Epidermal melanocyte (primary cell): ENCODE measurements around the gene SEPTIN2.
"Not testable (repeated sequence)": the region's sequence is repeated elsewhere in the genome, so short reads cannot be mapped to it uniquely, and the experiment has no call there.

Experiments used
- DNase-seq: peaks from one replicate; pipeline ENCODE4 v3.0.0; 2011; ENCODE audit warnings: low spot score; ENCODE audit not compliant: insufficient read length

Gene SEPTIN2

GRCh38 chr2:241313543-241314095 is 2.1 kb upstream of the SEPTIN2 start:
- DNase-seq, result no peak

DNA sequence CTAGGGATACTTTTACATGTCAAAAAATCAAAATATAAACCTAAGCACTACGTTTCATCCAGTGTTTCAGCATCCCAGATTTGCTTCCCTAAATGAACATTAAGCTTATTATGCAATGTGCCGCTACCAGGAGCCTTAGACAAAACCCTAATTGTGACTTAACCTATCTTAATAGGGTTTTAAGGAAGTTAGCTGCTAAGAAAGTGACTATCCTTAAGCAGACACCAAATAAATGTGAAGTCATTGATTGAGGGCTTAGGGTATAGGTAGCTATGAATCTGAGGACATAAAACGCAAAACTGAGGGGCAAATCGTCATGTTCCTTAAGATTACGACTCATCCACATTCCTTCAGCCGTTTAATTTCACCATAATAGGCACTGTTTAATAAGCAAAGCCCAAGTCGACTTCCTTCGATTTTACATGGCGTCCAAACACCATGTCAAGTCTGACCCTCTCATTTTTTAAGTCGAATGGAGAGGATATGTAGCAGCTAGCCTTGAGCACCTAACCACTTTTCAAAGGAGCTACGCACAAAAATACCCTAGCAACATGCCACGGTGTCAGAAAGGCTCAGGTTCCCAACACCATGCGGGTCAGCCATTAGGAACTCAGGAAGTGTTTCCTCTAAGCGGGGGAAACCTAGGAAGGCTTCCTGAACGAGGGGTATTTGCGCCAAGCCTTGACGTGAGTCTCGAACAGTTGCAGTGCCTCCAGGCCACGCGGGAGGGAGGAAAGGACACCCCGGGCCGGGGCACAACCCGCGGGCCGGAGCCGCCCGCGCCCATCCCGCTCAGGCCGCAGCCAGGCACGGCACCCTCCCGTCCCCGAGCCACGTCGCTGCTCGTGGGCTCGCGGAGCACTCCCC is 1.3 kb upstream of the SEPTIN2 start:
- DNase-seq, result no peak

- peak; percentile 97 for DNase-seq
These were observed 439 bp upstream of the SEPTIN2 start, which contains the start of gene HDLBP for GRCh38 chr2:241315093-241315878. TSS of gene HDLBP (minus strand) at chr2:241315672. CDS start at chr2:241266869, 48,803 bp downstream.

DNA sequence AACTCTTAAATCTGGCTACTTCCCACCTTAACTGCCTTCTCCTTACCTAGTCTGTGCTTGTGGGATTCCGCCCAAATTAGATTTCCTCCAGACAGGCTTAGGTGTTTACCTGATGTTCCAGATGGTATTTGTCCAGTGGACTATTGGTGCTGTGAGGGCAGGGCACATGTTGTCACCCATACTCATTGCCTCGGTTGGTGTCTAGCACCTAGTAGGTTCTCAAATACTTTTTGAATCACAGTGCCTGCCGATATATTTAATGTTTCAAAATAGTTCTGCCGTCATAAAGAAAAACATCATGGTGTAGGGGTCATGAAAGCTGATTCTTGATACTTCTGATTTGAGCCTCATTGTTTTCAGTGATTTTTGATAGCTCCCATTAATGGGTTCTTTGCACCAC is 1.1 kb downstream of the SEPTIN2 start:
- no peak for DNase-seq

DNA sequence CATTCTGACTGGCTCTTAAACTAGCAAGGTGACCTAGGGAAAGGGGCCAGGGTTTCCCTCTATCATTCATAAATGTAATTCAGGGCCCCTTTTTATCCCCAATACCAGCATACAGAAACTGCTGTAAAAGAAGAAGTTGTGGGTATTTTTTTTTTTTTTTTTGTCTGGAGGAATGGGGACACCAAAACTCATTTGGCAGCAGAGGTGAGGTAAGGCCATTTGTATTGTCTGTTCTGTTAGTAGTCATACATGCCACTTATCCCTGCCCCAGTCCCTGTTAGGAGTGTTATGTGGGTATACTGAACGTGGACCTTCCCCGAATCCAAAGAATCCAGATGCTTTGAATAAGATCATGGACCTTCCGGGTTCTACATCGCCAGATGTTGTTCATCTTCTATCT is 1.7 kb downstream of the SEPTIN2 start:
- no peak for DNase-seq

GRCh38 chr2:241318830-241319229 is 3.1 kb downstream of the SEPTIN2 start:
- not testable (repeated sequence) for DNase-seq

- no peak for DNase-seq
These were observed 4.7 kb downstream of the SEPTIN2 start for GRCh38 chr2:241320394-241320793.

DNA sequence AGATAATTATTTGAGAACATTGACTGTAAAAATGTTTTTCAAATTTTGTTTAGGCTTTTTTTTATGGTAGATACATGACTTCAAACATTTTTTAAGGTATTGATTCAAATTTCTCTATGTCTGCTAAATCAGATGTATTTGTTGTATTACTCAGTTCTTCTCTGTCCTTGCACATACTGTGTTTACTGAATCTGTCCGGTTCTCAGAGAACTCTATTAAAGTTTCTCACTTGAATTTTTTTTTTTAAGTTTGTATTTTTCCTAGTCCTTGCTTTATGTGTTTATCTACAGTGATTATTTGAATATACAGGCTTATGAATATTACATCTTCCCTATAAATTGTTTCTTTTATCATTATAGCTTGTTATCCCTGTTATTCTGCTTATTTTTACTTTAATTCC is 5.3 kb downstream of the SEPTIN2 start:
- no peak for DNase-seq

DNA sequence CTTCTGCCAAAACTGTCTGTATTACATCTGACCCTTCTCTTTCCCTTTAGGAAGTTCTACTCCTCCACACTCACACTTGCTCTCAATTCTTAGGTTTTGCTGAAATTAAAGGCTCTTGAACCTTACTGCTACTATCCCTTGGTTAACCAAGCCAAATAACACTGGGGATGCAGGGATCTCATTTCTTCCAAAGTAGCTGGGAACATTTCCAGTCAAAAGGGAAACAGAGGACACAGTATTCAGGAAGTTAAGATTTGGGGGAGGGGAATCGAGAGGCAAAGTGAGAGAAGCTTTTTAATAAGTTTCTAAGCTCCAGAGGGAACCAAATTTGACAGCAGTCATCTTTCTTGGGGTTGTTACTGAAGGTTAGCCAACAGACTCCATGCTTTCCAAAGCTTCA is 6.2 kb downstream of the SEPTIN2 start:
- no peak for DNase-seq

GRCh38 chr2:241323778-241324177 is 8.1 kb downstream of the SEPTIN2 start:
- no peak for DNase-seq

- DNase-seq, result no peak
These were observed 9.1 kb downstream of the SEPTIN2 start for GRCh38 chr2:241324775-241325174.

GRCh38 chr2:241325257-241325656 is 9.5 kb downstream of the SEPTIN2 start:
- no peak for DNase-seq

GRCh38 chr2:241329669-241330615 is 14.2 kb downstream of the SEPTIN2 start:
- no peak for DNase-seq

DNA sequence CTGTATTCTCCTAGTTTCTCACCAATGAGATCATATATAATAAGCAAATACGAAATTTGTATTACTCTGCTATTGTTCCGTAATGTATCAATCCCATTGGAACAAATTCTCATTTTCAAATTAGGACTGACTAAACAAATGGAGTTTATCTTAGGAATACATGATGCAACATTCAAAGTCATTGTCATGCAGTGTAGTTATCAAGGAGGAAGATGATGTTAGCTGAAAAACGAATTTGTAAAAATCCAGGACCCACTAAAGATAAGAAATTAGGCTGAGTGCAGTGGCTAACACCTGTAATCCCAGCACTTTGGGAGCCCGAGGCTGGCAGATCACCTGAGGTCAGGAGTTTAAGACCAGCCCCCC is 14.9 kb downstream of the SEPTIN2 start:
- DNase-seq, result no peak

GRCh38 chr2:241334813-241335212 is 19.1 kb downstream of the SEPTIN2 start:
- DNase-seq, result no peak

- no peak for DNase-seq
These were observed 24.3 kb downstream of the SEPTIN2 start for GRCh38 chr2:241339839-241340630.

DNA sequence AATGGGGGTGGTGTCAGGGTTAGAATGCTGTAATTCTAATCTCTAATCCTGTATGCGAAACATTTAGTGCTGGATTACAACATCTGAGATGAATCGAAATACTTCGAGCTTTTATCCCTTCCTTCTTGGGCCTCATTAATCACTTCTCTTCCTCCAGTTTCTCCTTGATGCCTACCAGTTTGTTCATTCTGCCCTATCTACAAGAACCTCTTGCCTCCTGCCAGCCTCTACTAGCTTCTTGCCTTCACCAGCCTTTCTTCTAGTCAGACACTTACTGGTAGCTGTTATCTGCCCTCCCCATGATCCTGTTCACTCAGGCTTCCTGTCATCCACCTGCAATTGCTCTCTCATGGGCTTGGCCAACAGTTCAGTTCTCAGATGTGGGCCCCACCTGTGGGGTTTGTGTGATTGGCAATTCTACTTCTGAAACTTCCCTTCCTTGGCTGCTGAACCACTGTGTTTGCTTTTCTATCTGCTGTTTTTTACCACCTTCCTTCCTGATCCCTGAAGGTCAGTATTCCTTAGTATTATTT is 25.0 kb downstream of the SEPTIN2 start:
- no peak for DNase-seq

DNA sequence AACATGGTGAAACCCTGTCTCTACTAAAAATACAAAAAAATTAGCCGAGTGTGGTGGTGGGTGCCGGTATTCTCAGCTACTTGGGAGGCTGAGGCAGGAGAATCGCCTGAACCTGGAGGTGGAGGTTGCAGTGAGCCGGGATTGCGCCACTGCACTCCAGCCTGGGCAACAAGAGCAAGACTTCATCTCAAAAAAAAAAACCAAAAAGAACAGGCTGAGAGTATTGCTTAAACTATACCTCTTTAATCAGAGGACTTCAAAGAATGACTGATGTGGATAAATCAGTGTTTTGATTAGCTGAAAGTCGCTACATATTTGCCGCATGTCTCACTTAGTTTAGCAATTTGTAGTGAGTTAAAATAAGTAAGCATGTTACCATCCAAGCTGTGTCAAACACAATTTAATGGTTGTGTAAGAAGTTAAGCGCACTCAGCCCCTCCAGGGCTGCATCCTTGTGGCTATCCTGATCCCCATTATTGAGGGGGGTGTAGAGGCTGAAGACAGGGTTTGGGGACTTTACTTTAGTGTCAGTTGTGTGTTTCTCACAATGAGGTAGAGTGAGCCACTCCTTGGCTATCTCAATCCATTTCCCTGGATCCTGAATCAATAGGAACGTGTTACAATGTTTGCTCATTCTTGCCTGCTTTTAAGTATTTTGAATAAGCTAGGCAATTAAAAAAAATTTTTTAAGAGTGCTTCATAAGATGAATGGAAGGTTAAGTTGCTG is 29.4 kb downstream of the SEPTIN2 start:
- no peak for DNase-seq

DNA sequence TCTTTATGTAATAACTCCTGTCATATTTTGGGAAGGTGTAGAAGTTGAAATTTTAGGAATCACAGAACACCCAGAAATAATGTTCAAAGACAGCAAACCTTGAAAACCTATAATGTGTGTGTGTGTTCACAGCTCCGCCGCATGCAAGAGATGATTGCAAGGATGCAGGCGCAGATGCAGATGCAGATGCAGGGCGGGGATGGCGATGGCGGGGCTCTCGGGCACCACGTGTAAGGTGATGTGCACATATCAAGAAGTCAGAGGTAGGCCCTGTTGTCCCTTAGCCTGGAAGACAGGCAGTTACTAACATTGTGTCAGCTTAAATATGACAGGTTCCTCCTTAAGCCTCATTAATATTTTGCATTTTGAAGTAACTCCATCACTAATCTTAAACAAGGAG is 34.2 kb downstream of the SEPTIN2 start:
- no peak for DNase-seq
